Measurements from ENCODE around the gene ASTN1. TPM values are rescaled to one million over a fixed set of nuclear protein-coding genes. Genes with fewer than 3 reads are reported as not detected.

ASTN1 gene
- total RNA-seq, 1 experiment from 2014 or later = 0.42 TPM

GRCh38 chr1:177126267-177126666 lies 38.2 kb downstream of the ASTN1 start:
- intact Hi-C loops (cut with micrococcal nuclease) = no loop called here
- TF ChIP-seq ZBTB33 (IDR thresholded peaks at IDR 0.05; ENCODE audit: extremely low read depth, insufficient replicate concordance, low read length) (no peak), EZH2phosphoT487 (IDR thresholded peaks at IDR 0.05; ENCODE audit: borderline replicate concordance) (no peak), CTCF (IDR thresholded peaks at IDR 0.05 in 2 of 3, conservative IDR thresholded peaks at IDR 0.05 in 1 of 3; ENCODE audit: borderline replicate concordance in 1 of 3, insufficient read depth in 1 of 3, low read depth in 2 of 3, low read length in 2 of 3) (no peak), TCF7L2 (IDR thresholded peaks at IDR 0.05; ENCODE audit: borderline replicate concordance, extremely low read depth, insufficient read depth, insufficient read length) (no peak), REST (IDR thresholded peaks at IDR 0.05; ENCODE audit: low read depth) (no peak), CEBPB (IDR thresholded peaks at IDR 0.05; ENCODE audit: low read depth) (no peak), ZNF274 (IDR thresholded peaks at IDR 0.05; ENCODE audit: low read depth, low read length) (no peak), YY1 (IDR thresholded peaks at IDR 0.05; ENCODE audit: extremely low read depth, insufficient replicate concordance, low read depth, low read length) (no peak), MAX (IDR thresholded peaks at IDR 0.05) (no peak), EZH2 (IDR thresholded peaks at IDR 0.05) (no peak), ELF1 (IDR thresholded peaks at IDR 0.05; ENCODE audit: borderline replicate concordance, low read depth) (no peak), CBX3 (IDR thresholded peaks at IDR 0.05; ENCODE audit: low read depth) (no peak), EGR1 (IDR thresholded peaks at IDR 0.05; ENCODE audit: low read depth) (no peak), FOSL1 (IDR thresholded peaks at IDR 0.05; ENCODE audit: low read depth) (no peak), JUND (IDR thresholded peaks at IDR 0.05) (no peak), ZFX (IDR thresholded peaks at IDR 0.05) (no peak), SRF (IDR thresholded peaks at IDR 0.05; ENCODE audit: low read depth) (no peak)
- RAD21 ChIA-PET (ENCODE audit: low non-redundant PET in 1 of 2, low total read pairs in 2 of 2, uncharacterized antibody in 2 of 2, unreplicated experiment in 2 of 2) = no interaction called here

More at GRCh38 chr1:177126267-177126666, 38.2 kb downstream of the ASTN1 start:
- no peaks in the 10 kb centered on the region for H3K9me2 ChIP-seq (ENCODE audit: insufficient read depth)
- POLR2A ChIA-PET = no interaction called here
- ATAC-seq (no peak), DNase-seq (ENCODE audit: low read depth, low spot score) (no peak)
- no peaks in the 10 kb centered on the region for H3K4me1 ChIP-seq (ENCODE audit: control insufficient read depth in 1 of 2, insufficient read depth in 2 of 2, low read length in 2 of 2)
- no peaks in the 10 kb centered on the region for H3K36me3 ChIP-seq (ENCODE audit: control insufficient read depth in 1 of 2, insufficient read depth in 2 of 2, low read length in 2 of 2)
- no peak overlapping the region for H2AFZ ChIP-seq (ENCODE audit: low read depth, low read length, poor library complexity, severe bottlenecking)
- no peaks in the 10 kb centered on the region for H4K20me1 ChIP-seq (ENCODE audit: insufficient read depth)
- CTCF ChIA-PET = no interaction called here
- H3K27me3 ChIP-seq (ENCODE audit: insufficient read depth, low read length) = peaks cover 24% of the 10 kb centered on the region
- H3K27ac ChIP-seq (ENCODE audit: low read depth, low read length) = no peak overlapping the region
- no TSS peak for BruUV-seq (replicated peaks)
- H3K4me2 ChIP-seq (ENCODE audit: low read length) = no peak overlapping the region
- H3K4me3 ChIP-seq (replicated peaks in 1 of 2; ENCODE audit: low read depth in 1 of 2, low read length in 2 of 2) = no peak overlapping the region
- H3K9me3 ChIP-seq (ENCODE audit: control insufficient read depth in 1 of 2, insufficient read depth in 1 of 2, low read depth in 1 of 2, low read length in 2 of 2) = no peaks in the 10 kb centered on the region
- no peak overlapping the region for H3K9ac ChIP-seq (ENCODE audit: low read length)
- no peaks in the 10 kb centered on the region for H3K79me2 ChIP-seq (ENCODE audit: insufficient read depth, low read length)

Data from HCT116 (cell line).